ENCODE results near the gene LALBA.
"Not testable (repeated sequence)": the region's sequence is repeated elsewhere in the genome, so short reads cannot be mapped to it uniquely, and the experiment has no call there.

LALBA gene

DNA sequence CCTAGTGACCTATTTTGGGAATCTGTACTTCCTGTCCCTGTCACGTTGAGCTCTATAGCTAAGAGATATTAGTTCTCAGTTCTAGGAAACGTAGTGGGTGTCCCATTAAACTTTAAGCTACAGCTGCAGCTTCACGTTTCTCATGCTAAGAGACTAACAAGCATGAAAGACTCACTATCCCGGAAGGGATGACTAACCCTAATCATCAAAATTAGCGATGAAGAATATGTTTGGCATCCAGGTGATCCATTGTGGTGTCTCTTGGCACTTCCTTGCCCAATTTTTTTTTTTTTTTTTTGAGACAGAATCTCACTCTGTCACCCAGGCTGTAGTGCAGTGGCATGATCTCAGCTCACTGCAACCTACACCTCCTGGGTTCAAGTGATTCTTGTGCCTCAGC lies 11.0 kb upstream of the LALBA start:
- no peak overlapping the region for H3K27ac ChIP-seq (ENCODE audit: insufficient read depth, low read length, poor library complexity, severe bottlenecking)

DNA sequence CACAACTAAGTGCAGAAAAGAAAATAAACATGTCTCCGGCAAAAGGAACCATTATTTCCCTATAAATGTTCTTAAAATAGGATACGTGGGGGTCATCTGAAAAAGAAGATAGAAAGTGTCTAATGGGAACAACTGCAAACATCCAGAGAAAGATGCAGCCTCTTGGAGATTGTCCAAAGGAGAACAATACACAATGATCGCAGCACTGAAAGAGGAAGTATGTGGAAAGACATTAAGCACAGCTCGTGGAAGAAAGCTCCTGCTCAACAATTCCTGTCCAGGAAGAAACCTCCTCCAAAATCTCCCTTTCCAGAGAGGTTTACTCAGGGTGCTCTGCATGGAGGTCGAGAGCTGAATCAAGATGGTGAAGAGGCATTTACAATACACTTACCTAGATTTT lies 2.5 kb upstream of the LALBA start:
- no peaks in the 10 kb centered on the region for H3K9me3 ChIP-seq (ENCODE audit: control insufficient read depth, low read length)
- H3K27ac ChIP-seq (ENCODE audit: insufficient read depth, low read length, poor library complexity, severe bottlenecking) = no peak overlapping the region
- no peaks in the 10 kb centered on the region for H3K27me3 ChIP-seq (replicated peaks; ENCODE audit: control insufficient read depth, insufficient read depth, low read length, poor library complexity, severe bottlenecking)
- no peaks in the 10 kb centered on the region for H3K4me1 ChIP-seq (ENCODE audit: control insufficient read depth, insufficient read depth, low read length, poor library complexity, severe bottlenecking)
- DNase-seq = no peak
- no peaks in the 10 kb centered on the region for H3K36me3 ChIP-seq (ENCODE audit: control insufficient read depth, insufficient read depth, low read length)
- H3K4me3 ChIP-seq (ENCODE audit: insufficient read depth, low read depth, low read length, poor library complexity, severe bottlenecking) = no peak overlapping the region

More for the DNA sequence above, 11.0 kb upstream of the LALBA start:
- no peaks in the 10 kb centered on the region for H3K4me1 ChIP-seq (ENCODE audit: control insufficient read depth, insufficient read depth, low read length, poor library complexity, severe bottlenecking)
- no peak overlapping the region for H3K4me3 ChIP-seq (ENCODE audit: insufficient read depth, low read depth, low read length, poor library complexity, severe bottlenecking)
- H3K9me3 ChIP-seq (ENCODE audit: control insufficient read depth, low read length) = no peaks in the 10 kb centered on the region
- no peaks in the 10 kb centered on the region for H3K36me3 ChIP-seq (ENCODE audit: control insufficient read depth, insufficient read depth, low read length)
- DNase-seq = no peak
- no peaks in the 10 kb centered on the region for H3K27me3 ChIP-seq (replicated peaks; ENCODE audit: control insufficient read depth, insufficient read depth, low read length, poor library complexity, severe bottlenecking)

DNA sequence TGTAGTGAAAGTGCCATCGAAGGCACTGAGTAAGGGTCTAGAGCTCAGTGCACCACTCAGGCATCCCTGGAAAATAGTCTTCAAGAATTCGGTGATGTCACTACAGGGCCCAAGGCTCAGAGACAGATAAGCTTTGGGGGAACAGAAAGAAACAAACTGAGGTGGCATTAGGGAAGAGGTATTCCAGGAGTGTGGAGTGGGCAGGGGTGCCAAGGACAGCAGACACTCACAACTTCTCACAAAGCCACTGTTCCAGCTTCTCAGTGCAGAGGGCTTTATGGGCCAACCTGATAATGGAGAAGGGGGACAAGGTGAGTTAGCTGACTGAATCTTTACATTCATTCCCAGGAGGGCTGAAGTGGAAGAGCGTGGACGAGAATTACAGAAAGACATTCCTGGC lies 2.1 kb downstream of the LALBA start:
- no peak overlapping the region for H3K27ac ChIP-seq (ENCODE audit: insufficient read depth, low read length, poor library complexity, severe bottlenecking)
- no peak for DNase-seq
- no peaks in the 10 kb centered on the region for H3K9me3 ChIP-seq (ENCODE audit: control insufficient read depth, low read length)
- no peaks in the 10 kb centered on the region for H3K27me3 ChIP-seq (replicated peaks; ENCODE audit: control insufficient read depth, insufficient read depth, low read length, poor library complexity, severe bottlenecking)
- no peak overlapping the region for H3K4me3 ChIP-seq (ENCODE audit: insufficient read depth, low read depth, low read length, poor library complexity, severe bottlenecking)
- no peaks in the 10 kb centered on the region for H3K36me3 ChIP-seq (ENCODE audit: control insufficient read depth, insufficient read depth, low read length)
- H3K4me1 ChIP-seq (ENCODE audit: control insufficient read depth, insufficient read depth, low read length, poor library complexity, severe bottlenecking) = no peaks in the 10 kb centered on the region

DNA sequence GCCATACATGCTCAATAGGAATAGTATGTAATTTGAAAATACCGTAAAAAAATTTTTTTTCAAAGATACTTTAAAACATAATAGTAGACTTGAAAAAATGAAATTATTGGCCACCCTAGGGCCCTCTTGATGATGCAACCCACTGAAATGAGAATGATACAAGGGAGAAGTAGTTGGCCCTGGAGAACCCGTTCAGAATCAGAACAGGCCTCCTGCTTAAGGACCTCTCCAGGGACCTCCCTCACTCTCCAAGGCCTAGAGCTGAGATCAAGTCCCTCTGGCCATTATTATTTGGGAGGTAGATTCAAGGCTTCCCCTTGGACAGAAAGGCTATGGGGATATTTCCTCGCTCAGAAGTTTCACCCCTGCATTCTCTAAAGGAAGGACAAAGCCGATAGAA lies 11.9 kb downstream of the LALBA start:
- Histone ChIP-seq H3K4me3 (ENCODE audit: insufficient read depth, low read depth, low read length, poor library complexity, severe bottlenecking) (no peak overlapping the region), H3K4me1 (ENCODE audit: control insufficient read depth, insufficient read depth, low read length, poor library complexity, severe bottlenecking) (no peaks in the 10 kb centered on the region)

DNA sequence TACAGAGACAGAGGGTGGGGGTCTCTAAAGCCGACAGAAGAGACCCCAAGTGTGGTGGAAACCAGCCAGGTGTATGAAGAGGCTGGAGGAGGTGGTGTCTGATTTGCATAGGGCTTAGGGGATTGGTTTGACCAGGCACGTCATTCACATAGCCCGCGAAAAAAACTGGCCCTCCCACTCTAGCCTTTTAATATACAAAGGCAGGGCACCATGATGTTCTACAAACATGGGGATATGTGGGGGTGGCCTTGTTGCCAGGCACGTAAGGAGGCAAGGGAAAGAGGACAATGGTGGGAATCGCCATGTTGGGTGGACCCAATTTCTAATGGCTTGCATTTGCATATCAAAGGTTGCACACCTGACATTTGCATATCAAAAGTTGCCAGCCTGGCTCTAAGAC lies 13.2 kb downstream of the LALBA start:
- Histone ChIP-seq H3K27me3 (replicated peaks; ENCODE audit: control insufficient read depth, insufficient read depth, low read length, poor library complexity, severe bottlenecking) (no peaks in the 10 kb centered on the region), H3K9me3 (ENCODE audit: control insufficient read depth, low read length) (no peaks in the 10 kb centered on the region), H3K27ac (ENCODE audit: insufficient read depth, low read length, poor library complexity, severe bottlenecking) (no peak overlapping the region), H3K36me3 (ENCODE audit: control insufficient read depth, insufficient read depth, low read length) (no peaks in the 10 kb centered on the region), H3K4me1 (ENCODE audit: control insufficient read depth, insufficient read depth, low read length, poor library complexity, severe bottlenecking) (no peaks in the 10 kb centered on the region), H3K4me3 (ENCODE audit: insufficient read depth, low read depth, low read length, poor library complexity, severe bottlenecking) (no peak overlapping the region)
- DNase-seq = no peak

More for the DNA sequence above, 11.9 kb downstream of the LALBA start:
- no peak for DNase-seq
- no peaks in the 10 kb centered on the region for H3K27me3 ChIP-seq (replicated peaks; ENCODE audit: control insufficient read depth, insufficient read depth, low read length, poor library complexity, severe bottlenecking)
- no peaks in the 10 kb centered on the region for H3K9me3 ChIP-seq (ENCODE audit: control insufficient read depth, low read length)
- H3K36me3 ChIP-seq (ENCODE audit: control insufficient read depth, insufficient read depth, low read length) = no peaks in the 10 kb centered on the region
- H3K27ac ChIP-seq (ENCODE audit: insufficient read depth, low read length, poor library complexity, severe bottlenecking) = no peak overlapping the region

DNA sequence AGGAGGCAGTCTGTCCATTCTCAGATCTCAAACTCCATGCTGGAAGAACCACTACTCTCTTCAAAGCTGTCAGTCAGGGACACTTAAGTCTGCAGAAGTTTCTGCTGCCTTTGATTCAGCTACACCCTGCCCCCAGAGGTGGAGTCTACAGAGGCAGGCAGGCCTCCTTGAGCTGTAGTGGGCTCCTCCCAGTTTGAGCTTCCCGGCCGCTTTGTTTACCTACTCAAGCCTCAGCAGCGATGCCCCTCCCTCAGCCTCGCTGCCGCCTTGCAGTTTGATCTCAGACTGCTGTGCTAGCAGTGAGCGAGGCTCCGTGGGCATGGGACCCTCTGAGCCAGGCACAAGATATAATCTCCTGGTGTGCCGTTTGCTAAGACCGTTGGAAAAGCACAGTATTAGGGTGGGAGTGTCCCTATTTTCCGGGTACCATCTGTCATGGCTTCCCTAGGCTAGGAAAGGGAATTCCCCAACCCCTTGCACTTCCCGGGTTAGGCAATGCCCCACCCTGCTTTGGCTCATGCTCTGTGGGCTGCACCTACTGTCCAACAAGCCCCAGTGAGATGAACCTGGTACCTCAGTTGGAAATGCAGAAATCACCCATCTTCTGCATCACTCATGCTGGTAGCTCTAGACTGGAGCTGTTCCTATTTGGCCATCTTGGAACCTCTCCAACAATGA lies 16.0 kb downstream of the LALBA start:
- not testable (repeated sequence) for H3K27ac ChIP-seq (ENCODE audit: insufficient read depth, low read length, poor library complexity, severe bottlenecking); H3K9me3 ChIP-seq (ENCODE audit: control insufficient read depth, low read length); H3K4me1 ChIP-seq (ENCODE audit: control insufficient read depth, insufficient read depth, low read length, poor library complexity, severe bottlenecking); H3K27me3 ChIP-seq (replicated peaks; ENCODE audit: control insufficient read depth, insufficient read depth, low read length, poor library complexity, severe bottlenecking); H3K4me3 ChIP-seq (ENCODE audit: insufficient read depth, low read depth, low read length, poor library complexity, severe bottlenecking); H3K36me3 ChIP-seq (ENCODE audit: control insufficient read depth, insufficient read depth, low read length); DNase-seq

DNA sequence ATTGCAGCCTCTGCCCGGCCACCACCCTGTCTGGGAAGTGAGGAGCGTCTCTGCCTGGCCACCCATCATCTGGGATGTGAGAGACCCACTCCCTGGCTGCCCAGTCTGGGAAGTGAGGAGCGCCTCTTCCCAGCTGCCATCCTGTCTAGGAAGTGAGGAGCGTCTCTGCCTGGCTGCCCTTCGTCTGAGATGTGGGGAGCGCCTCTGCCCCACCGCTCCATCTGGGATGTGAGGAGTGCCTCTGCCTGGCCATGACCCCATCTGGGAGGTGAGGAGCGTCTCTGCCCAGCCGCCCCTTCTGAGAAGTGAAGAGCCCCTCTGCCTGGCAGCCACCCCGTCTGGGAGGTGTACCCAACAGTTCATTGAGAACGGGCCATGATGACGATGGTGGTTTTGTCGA lies 18.2 kb downstream of the LALBA start:
- not testable (repeated sequence) for DNase-seq; H3K27me3 ChIP-seq (replicated peaks; ENCODE audit: control insufficient read depth, insufficient read depth, low read length, poor library complexity, severe bottlenecking); H3K4me1 ChIP-seq (ENCODE audit: control insufficient read depth, insufficient read depth, low read length, poor library complexity, severe bottlenecking); H3K36me3 ChIP-seq (ENCODE audit: control insufficient read depth, insufficient read depth, low read length); H3K9me3 ChIP-seq (ENCODE audit: control insufficient read depth, low read length); H3K27ac ChIP-seq (ENCODE audit: insufficient read depth, low read length, poor library complexity, severe bottlenecking); H3K4me3 ChIP-seq (ENCODE audit: insufficient read depth, low read depth, low read length, poor library complexity, severe bottlenecking)

DNA sequence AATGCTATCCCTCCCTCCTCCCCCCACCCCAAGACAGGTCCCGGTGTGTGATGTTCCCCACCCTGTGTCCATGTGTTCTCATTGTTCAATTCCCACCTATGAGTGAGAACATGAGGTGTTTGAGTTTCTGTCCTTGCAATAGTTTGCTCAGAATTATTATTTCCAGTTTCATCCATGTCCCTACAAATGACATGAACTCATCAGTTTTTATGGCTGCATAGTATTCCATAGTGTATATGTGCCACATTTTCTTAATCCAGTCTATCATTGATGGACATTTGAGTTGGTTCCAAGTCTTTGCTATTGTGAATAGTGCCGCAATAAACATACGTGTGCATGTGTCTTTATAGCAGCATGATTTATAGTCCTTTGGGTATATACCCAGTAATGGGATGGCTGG lies 22.8 kb downstream of the LALBA start:
- H3K9me3 ChIP-seq (ENCODE audit: control insufficient read depth, low read length); H3K36me3 ChIP-seq (ENCODE audit: control insufficient read depth, insufficient read depth, low read length); DNase-seq; H3K4me1 ChIP-seq (ENCODE audit: control insufficient read depth, insufficient read depth, low read length, poor library complexity, severe bottlenecking); H3K27me3 ChIP-seq (replicated peaks; ENCODE audit: control insufficient read depth, insufficient read depth, low read length, poor library complexity, severe bottlenecking); H3K4me3 ChIP-seq (ENCODE audit: insufficient read depth, low read depth, low read length, poor library complexity, severe bottlenecking); H3K27ac ChIP-seq (ENCODE audit: insufficient read depth, low read length, poor library complexity, severe bottlenecking): not testable (repeated sequence)

DNA sequence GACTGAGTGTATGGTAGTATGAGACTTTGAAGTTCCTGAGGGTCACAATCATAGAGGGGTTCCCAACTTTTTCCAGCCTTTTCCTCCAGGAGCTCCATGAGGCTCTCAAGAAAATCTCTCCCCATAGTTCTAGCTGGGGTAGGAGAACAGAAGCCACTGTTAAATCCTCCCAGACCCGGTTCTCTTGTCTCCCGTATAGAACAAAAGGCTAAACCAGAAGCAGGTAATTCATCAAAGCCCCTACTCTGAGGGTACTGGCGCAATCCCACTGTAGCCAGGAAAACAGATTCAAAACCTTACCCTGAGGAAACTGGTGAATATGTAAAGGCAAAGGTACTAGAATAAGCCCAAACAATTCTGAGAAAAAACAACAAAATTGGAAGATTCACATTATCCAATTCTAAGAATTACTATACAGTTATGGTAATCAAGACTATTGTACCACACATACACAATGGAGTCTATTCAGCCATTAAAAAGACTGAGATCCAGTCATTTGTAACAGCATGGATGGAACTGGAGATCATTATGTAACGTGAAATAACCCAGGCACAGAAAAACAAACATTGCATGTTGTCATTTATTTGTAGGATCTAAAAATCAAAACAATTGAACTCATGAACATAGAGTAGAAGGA lies 23.9 kb downstream of the LALBA start:
- H3K4me3 ChIP-seq (ENCODE audit: insufficient read depth, low read depth, low read length, poor library complexity, severe bottlenecking) = no peak overlapping the region
- no peaks in the 10 kb centered on the region for H3K36me3 ChIP-seq (ENCODE audit: control insufficient read depth, insufficient read depth, low read length)
- DNase-seq = no peak
- no peaks in the 10 kb centered on the region for H3K27me3 ChIP-seq (replicated peaks; ENCODE audit: control insufficient read depth, insufficient read depth, low read length, poor library complexity, severe bottlenecking)
- H3K27ac ChIP-seq (ENCODE audit: insufficient read depth, low read length, poor library complexity, severe bottlenecking) = no peak overlapping the region
- no peaks in the 10 kb centered on the region for H3K4me1 ChIP-seq (ENCODE audit: control insufficient read depth, insufficient read depth, low read length, poor library complexity, severe bottlenecking)
- no peaks in the 10 kb centered on the region for H3K9me3 ChIP-seq (ENCODE audit: control insufficient read depth, low read length)

DNA sequence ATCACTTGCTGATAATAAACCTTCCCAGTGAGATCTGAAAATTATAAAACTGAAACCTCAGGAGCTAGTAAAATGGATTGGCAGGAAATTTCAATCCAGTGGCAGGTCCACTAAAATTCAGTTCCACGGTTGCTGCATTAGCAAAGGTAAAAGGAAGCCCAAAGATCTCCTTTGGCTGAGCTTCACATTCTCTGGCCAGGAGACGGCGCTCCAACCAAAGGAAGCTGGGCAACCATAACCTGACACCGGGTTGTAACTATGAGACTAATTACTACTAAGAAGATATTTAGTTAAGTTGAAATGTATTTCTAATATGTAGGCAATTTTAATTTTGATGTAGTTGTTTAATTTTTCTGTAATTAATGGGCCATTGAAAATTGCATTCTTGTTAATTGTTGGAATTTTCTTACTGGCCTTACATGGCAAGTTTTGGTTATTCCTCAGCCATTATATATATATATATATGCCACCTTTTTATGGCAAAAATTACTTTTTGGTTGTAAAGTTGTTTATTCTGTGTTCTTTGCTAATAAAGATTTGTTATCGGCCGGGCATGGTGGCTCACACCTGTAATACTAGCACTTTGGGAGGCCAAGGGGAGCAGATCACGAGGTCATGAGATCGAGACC lies 27.4 kb downstream of the LALBA start:
- H3K9me3 ChIP-seq (ENCODE audit: control insufficient read depth, low read length) = no peaks in the 10 kb centered on the region
- H3K4me3 ChIP-seq (ENCODE audit: insufficient read depth, low read depth, low read length, poor library complexity, severe bottlenecking) = no peak overlapping the region
- peak in 1 of 3 donors; percentile 18 for DNase-seq
- no peaks in the 10 kb centered on the region for H3K36me3 ChIP-seq (ENCODE audit: control insufficient read depth, insufficient read depth, low read length)
- no peaks in the 10 kb centered on the region for H3K4me1 ChIP-seq (ENCODE audit: control insufficient read depth, insufficient read depth, low read length, poor library complexity, severe bottlenecking)
- H3K27ac ChIP-seq (ENCODE audit: insufficient read depth, low read length, poor library complexity, severe bottlenecking) = no peak overlapping the region
- H3K27me3 ChIP-seq (replicated peaks; ENCODE audit: control insufficient read depth, insufficient read depth, low read length, poor library complexity, severe bottlenecking) = no peaks in the 10 kb centered on the region
